Stimulated activated CD8-positive, alpha-beta memory T cell treated with anti-CD3 and anti-CD28 coated beads, Interleukin-7, amount 100 ng/mL, for 1 hour (primary cell): ENCODE data around the gene SYS1.
"Not testable (repeated sequence)": the region's sequence is repeated elsewhere in the genome, so short reads cannot be mapped to it uniquely, and the experiment has no call there.

ENCODE experiments used
- DNase-seq, 2 donors: peaks; one replicate each; pipeline ENCODE4 v3.0.0-alpha.2; 2020; ENCODE audit warnings: low read depth in 2 of 2

The SYS1 gene

DNA sequence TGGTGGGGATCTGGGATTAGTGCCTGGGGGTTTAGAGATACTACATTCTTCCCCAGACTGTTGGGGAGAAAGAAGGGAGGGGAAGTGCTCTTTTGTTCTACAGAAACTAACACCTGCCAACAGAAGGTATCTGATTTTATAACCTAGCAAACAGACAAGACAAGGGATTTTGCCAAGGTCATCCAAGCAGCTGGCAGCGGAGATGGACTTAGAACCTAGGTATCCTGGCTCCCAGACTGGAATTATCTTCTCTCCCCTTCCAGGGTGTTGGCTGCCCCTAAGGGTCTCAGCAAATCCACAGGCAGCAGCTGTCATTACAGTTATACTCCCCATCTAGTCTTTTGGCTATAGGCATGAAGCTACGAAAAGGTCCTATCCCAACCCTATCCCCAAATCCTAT, 23.2 kb upstream of the SYS1 start:
- no peak for DNase-seq

DNA sequence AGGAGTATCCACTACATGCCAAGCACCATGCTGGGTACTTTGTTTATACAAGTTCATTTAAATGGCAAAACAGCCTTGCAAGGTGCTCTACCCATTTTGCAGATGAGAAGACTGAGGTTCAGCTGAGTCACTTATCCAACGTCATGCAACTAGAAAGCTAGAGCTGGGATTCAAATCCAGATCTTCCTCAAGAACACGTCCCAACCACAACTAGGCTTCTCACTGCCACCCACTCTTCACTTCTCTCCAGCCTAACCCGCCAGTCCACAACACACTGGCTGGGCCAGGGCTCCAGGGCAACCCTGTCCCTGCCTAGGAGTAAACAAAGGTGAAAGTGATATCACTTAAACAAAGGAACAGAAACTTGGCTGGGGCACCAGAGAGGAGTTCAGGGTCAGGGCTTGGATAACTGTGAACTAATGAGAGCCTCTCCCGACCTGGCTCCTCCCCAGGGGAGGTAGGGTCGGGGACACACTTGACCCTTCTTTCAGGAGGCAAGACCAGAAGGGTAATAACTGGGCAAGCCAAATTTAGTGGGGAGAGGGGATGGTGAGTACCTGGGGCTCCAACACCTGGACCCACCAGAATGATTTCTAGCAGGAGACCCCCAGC, 22.6 kb upstream of the SYS1 start:
- no peak for DNase-seq

DNA sequence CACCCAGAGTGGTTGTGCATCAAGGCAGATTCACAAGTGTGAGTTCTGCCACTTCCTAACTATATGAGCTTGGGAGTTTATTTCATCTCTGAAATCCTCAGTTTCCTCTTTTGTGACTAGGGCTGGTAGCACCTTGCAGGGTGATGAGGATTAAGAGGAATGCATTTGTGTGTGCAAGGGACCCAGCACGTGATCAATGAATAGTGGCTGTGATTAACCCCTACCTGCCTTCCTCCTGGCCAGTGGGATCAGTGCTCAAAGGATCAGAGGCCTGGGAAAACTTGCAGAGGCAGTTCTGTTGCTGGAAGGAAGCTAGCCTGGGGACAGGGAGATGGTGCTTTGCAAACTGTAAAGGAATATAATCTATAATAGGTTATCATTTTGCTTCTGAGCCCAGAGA, 22.0 kb upstream of the SYS1 start:
- no peak for DNase-seq

DNA sequence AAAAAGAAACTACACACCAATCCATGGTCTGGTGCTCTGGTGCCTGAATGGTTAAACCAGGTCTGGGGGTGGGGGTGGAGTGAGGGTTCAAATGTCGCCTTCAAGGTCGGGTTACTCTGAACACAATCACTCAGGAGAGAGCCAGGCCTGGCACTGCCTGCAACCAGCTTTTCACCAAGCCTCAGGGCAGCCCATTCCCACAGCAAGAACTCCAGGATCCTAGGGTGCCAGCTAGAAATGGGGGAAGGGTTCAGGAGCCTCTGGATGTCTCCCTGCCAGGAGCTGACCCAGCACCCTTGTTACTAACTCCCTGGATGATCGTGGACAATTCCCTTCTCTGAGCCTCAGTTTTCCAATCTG, 21.4 kb upstream of the SYS1 start:
- no peak for DNase-seq

DNA sequence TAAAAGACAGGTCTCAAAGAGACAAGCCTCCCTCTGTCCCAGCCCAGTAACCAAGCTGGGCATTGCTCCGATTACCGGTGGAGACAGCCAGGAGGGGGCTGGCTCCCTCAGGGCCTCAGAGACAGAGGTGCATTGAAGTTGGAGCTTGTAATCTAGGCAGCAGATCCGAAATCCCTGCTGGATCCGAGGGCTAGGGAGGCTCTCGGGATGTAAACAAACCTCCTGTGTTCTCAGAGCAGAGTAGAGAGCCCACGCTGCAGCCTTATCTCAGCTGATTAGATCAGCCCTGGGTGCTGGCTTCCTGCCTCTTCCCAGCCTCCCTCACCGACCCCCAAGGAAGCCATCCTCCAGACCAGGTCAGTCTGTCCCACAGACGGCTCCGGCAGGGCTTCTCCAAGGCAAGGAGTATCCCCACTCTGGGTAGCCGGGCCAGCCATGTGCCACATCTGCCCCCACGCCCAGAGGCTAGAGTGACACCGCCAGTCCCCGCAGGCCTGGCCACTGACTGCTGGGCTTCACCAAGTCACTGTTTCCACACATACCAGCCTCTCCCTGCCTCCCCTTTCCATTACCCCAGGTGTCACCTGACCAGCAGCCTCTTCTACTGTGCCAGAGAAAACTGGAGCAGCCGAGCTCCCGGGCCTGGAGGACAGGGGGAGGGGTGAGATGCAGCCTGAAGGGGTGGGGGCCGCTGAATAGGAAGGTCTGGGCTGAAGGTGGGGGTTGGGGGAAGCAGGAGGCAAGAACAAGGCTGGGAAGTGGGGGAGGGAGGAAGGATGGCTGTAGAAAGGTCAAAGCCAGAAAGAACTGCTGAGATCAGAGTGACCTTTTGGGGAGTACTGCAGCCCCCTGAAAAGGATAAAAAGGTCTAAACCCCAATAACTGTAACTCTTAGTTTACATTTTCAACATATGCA, 20.8 kb upstream of the SYS1 start:
- DNase-seq = no peak

DNA sequence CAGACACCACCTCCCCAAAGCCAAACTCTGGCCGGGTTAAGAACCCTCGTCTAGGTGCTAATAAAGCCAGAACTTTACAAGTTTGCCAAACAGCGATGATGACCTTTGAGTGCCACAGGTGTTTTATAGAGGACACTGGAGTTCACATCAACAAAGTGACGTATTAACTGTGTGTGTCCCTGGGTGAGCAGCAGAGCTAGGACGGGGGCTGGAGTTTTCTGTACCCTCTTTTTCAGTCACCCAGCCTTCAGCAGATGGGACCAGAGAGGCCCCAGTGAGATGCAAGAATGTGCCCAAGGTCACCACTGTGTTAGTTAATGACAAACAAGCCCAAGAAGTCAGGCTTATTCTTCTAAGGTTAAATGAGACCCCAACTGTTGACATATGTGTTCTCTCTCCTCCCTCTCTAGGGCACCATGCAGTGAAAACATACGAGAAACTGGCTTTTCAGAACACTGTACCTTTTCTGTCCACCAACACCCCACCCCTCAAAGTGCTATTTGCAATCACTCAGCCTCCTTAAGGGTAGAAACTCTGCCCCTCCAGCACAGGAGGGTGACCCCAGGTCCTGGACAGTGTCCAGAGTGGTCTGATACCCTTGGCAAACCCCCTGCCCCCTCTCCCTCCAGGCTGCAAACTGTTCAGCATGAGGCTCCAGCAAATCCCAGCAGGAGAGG, 20.0 kb upstream of the SYS1 start:
- DNase-seq = no peak

DNA sequence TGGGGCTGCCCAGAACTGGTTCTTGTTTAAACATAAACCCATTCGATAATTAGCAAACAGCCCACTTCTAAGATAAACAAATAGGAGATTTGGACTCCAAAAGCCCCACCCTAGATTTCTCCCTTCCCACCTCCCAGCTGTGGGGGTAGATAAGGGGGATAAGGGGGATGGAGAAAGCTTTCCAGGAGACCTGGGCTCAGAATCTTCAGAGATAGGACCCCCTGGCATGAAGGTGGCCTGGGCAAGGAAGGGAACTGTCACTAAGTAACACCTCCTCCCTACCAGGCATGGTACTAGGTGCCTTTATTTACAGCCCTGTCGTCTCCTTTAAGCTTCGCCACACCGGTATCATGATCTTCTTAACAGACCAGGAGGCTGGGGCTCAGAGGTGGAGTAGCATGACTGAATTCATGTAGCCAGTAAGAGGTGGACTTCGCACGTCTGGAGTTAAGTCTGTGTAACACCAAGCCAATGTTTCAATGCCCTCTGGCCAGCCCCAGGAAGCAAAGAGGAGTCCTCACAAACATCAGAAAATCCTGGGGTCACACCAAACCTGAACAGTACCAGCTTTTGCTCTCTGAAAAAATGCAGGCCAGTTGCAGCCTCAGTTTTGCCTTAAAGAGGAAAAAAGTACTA, 19.3 kb upstream of the SYS1 start:
- no peak for DNase-seq

DNA sequence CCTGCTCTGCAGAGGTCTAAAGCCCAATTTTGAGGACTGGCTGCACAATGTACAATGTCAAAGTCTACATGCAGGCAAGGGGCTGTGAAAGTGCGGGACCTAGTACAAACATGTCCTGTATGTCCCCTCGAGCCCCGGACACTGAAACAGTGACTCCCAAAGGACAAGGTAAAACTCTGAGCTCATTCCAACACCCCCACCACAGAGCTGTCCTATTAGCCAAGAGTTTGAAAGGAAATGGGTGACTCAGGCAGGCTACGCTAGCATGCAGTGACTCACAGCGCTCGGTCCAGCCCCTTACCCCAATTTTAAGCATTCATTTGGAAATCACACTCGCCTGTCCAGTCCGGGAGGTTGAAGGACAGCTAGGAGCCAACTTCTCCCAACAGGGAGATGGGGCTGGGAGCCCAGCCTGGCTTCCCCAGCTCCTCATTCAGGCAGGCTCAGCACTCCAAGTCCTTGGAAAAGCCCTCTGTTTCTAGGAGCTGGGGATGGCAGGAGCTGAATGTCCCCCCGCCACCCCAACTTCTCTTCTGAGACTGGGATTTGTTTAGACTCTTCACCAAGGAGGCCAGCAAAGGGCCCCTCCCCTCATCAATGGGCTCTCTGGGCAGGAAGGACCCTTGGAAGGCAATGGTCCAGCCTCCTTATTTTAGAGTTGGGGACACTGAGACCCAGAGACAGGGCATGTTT, 18.6 kb upstream of the SYS1 start:
- no peak for DNase-seq

DNA sequence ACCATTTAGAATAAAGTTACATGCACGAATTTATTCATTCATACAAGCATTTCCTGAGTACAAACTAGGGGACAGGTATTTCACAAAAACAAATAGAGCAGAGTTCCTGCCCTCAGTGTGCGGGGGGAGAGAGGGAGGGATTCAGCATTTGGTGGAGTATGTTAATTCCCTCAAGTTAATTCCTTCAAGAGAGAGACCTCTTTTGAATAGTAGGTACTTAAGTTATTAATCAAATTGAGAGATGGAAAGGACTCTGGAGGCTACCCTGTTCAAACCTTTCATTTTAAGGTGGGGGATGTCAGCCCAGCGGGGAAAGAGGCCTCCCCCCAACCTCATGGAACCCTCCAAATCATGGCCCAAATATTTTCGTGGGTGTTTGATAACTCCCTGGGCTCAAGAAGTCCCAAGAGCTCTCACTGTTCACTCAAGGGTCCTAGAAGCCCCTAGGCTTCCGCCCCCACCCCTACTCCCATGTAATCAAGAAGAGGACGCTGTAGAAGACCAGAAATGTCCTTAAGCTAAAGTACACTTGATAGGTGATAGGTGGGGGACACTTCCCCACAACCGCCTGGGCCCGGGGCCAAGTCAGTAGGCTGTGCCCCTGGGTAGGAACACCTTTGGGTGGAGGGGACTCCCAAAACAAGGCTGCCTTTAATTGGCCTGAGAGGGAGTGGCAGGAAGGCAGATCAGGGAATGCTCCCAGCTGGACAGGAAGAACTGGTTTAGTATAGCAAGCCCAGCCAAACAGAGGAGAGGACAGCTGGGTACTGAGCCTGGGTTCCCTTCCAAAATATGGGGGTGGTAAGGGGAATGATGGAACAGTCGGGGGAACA, 17.6 kb upstream of the SYS1 start:
- DNase-seq = no peak

DNA sequence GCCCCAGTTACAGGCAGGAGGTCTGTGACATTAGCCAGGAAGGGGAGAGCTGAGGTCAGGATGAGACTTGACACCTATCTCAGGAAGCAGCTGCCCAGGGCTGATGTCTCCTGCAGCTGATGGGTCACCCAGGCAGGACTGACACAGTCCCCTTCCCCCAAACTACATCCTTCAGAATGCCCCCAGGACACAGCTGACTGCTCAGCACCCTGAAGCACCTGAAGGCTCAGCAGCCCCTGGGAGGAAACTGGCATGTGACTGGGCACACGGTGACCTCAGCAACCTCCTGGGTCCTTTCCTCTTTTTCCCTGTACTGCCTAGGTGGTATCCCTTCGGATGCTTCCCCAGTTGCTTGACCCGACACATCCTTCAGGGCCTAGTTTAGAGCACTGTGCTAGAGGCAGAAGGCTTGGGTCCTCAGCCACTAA, 16.7 kb upstream of the SYS1 start:
- no peak for DNase-seq

DNA sequence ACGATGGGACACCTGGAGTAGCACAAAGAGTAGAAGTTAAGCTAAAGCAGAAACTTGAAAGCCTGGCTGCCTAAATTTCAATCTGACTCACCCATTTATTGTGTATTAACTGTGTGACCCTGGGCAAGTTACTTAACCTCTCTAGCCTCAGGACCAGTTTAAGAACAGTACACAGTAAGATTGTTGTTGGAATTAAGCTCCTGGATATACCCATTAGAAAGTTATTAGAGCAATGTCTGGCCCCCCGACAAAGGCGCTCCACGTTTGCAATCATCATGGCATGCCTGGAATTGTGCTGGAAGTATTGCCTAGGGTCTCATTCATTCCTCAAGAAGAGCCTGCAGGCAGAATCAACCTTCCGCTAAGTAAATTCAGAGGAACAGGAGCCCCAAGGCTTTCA, 16.1 kb upstream of the SYS1 start:
- DNase-seq = no peak

DNA sequence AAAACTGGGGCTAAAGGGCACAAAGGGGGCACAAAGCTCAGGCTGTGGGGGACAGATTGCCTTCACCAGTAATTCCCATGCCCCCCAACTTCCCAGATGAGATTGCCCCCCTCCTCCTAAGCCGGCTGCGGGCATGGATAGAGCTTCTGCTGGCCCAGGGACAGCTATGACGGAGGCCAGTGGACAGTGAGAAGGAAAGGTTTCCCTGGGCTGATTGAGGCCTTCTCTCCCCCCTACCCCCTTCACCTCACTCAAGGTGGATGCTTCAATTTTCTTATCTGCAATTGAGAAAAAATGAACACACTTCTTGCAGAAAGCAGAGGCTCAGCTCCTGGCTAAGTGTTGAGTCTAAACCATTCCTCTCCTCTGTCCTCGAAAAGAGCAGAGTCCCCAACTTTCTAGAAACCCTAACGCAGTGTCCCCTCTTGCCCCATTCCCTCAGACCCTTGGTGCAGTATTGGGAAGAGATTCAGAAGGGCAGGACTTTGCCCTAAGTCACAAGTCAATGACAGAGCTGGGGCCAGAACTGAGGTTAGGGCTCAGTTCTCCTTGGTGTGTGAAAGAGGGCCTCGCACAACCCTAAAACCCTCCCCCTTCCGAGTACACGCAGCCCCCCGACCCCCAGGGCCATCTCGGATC, 15.5 kb upstream of the SYS1 start:
- no peak for DNase-seq

DNA sequence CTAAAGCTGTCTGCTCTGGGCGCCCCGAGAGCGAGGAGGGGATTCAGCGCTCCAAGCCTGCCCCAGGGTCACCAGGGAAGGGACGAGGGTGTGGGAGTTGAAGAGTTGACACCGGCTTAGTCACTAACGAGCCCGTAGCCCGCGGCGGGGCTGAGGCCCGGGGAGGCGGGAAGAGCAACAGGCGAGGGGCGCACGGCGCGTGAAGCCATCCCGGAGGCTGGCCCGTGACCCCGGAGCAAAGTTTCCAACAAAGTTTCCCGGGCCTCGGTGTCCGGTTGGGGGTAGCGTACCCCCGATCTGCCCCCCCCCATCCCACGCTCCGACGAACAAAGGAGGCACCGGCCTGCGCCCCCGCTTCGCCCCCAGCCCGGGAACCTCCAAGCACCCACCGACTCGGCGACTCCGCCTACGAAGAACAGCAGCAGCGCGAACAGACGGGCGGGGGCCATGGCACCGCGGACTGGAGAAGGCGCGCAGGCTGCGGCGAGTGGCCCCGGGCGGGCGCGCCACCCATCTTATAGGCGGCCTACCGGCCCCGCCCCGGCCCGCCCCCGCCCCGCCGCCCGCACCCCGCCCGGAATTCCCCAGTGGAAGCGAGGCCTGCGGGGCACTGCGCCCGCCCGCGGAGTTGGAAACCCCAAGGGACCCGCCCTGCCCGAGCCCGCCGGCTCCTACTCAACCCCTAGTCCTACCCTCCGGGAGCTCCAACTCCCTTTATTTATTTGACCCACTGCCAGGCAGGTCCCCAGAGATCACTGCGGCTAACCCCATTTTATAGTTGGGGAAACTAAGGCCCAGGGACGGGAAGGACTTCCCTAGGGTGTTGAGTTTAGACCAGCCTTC, 14.8 kb upstream of the SYS1 start, which contains the start of gene SDC4:
Gene SDC4, minus strand, starts transcription at position 489 of the 843 bp plus-strand sequence. Its CDS starts 40 bp downstream, at position 449.
- peak; percentile 11 to 34 for DNase-seq

DNA sequence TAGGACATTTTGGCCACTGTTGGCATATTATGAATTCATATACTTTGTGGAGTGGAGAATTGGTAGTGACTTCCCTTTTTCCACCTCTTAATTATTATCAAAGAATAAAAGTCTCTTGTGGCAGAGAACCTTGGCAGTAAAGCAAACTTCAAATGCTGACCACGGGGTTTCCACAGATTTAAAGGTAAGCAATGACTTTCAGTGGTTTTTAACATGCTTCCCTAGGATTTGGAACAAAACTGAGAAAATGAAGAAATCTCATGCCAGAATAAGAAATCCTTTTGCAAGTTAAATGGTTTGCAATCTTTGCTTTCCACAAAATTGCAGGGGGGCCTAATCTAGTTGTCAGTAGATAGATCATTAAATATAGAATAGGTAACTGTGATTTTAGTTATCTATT, 12.7 kb upstream of the SYS1 start:
- no peak for DNase-seq

DNA sequence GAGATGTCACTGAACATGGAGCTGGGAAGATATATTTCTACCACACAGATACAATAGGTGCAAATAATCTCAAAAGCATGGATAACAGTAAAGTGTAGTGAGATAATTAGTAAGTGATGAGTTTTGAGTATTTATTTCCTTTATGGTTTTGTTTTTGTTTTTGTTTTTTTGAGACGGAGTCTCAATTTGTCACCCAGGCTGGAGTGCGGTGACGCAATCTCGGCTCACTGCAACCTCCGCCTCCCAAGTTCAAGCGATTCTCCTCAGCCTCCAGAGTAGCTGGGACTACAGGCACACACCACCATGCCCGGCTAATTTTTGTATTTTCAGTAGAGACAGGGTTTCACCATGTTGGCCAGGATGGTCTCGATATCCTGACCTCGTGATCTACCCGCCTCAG, 12.2 kb upstream of the SYS1 start:
- not testable (repeated sequence) for DNase-seq

DNA sequence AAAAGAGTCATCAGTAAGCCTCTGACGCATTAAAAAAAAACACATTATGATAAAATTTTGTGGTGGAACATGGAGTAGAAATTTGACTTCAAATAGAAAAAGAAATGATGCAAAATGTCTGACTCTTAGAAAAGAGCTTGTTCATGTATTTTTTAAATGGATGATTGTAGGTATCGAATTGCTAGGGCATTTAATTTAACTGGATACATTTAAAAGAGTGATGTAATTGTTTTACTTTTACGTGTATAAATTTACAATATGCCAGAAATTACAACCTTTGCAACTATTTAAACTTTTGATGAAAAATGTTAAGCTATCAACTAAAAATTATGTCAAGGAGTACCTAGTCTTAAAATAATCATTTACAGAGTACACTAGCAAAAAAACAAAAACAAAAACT, 10.2 kb upstream of the SYS1 start:
- DNase-seq = no peak

DNA sequence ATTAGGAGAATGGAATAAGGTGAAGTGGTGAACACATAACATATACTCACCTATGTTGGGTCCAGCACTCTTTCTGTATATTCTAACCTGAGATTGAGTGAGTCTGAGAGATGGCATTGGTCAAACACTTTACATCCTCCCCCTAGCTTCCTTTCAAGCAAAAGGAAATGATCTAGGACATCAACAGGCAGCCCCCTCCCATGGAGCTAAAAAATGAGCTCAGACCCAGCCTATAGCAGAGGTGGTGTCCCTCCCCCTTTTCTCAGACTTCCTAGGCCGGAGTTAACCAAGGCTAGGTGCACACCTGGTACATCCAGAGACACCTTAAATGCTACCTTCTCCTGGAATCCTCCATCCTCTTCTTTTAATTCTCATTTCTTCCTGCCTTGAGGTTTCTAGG, 9.2 kb upstream of the SYS1 start:
- DNase-seq = no peak

DNA sequence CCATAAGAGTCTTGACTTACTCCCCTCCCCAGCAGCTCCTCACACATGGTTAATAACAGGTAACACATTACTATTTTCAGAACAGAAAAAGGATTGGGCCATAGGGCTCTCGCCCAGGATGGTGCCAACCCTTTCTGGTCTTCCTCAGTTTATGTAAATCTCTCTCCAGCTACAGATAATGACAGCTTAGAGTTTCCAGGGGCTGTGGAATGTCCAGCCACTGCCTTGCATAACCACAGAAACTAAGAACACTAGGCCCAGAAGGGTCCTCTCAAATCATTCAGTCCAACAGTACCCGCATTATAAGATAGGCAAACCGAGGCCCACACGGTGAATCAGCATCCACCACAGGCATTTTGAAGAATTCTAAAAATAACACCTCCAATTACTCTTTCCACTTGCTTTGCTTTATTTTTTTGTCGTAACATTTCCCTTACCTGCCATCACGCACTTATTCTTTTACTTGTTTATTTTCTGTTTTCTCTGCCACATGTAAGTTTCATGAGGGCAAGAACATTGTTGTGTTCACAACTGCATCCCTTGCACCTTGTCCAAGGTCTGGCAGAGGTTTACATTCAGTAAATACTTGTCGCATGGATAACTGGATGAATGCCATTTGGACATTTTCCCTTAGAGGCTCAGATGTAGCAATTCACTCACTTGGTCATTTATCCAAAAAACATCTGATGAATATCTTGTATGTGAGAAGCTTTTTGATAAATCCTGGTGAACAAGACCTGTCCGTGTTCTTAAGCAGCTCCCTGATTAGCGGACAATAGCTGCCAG, 8.3 kb upstream of the SYS1 start:
- DNase-seq = no peak
